GM23338 (cell line): Measurements from ENCODE around the gene MYO5B. TPM values are rescaled to one million over a fixed set of nuclear protein-coding genes. Genes with fewer than 3 reads are reported as not detected.

Experiments used
- ATAC-seq: fragments of 200-7000 bp; cut with Tn5 transposase; 3 replicates; pipeline ENCODE4 v1.9.1; 2020
- DNase-seq: peaks from one replicate; pipeline ENCODE4 v3.0.0-alpha.2; 2015; ENCODE audit warnings: low spot score
- H2AFZ ChIP-seq: fragments of 200-600 bp; sonication (generic); 2 replicates; pipeline ENCODE4 v1.8.0; 2016; ENCODE audit warnings: antibody characterized with exemption, mild to moderate bottlenecking, moderate library complexity
- H3F3A ChIP-seq: fragments of 200-600 bp; sonication (generic); replicated peaks from 2 replicates; pipeline ENCODE4 v1.8.0; 2017; ENCODE audit warnings: antibody characterized with exemption, mixed run types, low read depth
- H3K27ac ChIP-seq: fragments of 200-600 bp; sonication (generic); 2 replicates; pipeline ENCODE4 v1.6.1; 2016; ENCODE audit warnings: low read depth
- H3K27me3 ChIP-seq: fragments of 200-600 bp; sonication (generic); 2 replicates; pipeline ENCODE4 v1.8.0; 2016; ENCODE audit warnings: mild to moderate bottlenecking, mixed run types, moderate library complexity; ENCODE audit not compliant: insufficient read depth
- H3K36me3 ChIP-seq: fragments of 200-600 bp; sonication (generic); 2 replicates; pipeline ENCODE4 v1.8.0; 2016; ENCODE audit warnings: mild to moderate bottlenecking; ENCODE audit not compliant: insufficient read depth
- H3K4me1 ChIP-seq: fragments of 200-600 bp; sonication (generic); 2 replicates; pipeline ENCODE4 v1.8.0; 2016; ENCODE audit warnings: mild to moderate bottlenecking, moderate library complexity; ENCODE audit not compliant: insufficient read depth
- H3K4me2 ChIP-seq: fragments of 200-600 bp; sonication (generic); 2 replicates; pipeline ENCODE4 v1.7.1; 2017; ENCODE audit warnings: mixed run types
- H3K4me3 ChIP-seq: fragments of 200-600 bp; sonication (generic); 2 replicates; pipeline ENCODE4 v1.6.1; 2016; ENCODE audit warnings: mixed run types
- H3K79me2 ChIP-seq: fragments of 200-600 bp; sonication (generic); replicated peaks from 2 replicates; pipeline ENCODE4 v1.8.0; 2017; ENCODE audit warnings: mild to moderate bottlenecking; ENCODE audit not compliant: insufficient read depth
- H3K9me2 ChIP-seq: fragments of 200-600 bp; sonication (generic); 2 replicates; pipeline ENCODE4 v1.8.0; 2017; ENCODE audit not compliant: insufficient read depth
- H4K20me1 ChIP-seq: fragments of 200-600 bp; sonication (generic); replicated peaks from 2 replicates; pipeline ENCODE4 v1.8.0; 2017; ENCODE audit warnings: mild to moderate bottlenecking; ENCODE audit not compliant: insufficient read depth
- H3K27ac Mint-ChIP-seq: 2 replicates; pipeline ENCODE4 v1.8.0; 2020; ENCODE audit warnings: inconsistent platforms, mild to moderate bottlenecking, moderate library complexity, mixed read lengths
- H3K27me3 Mint-ChIP-seq: 3 replicates; pipeline ENCODE4 v1.8.0; 2022; ENCODE audit warnings: low read depth, mild to moderate bottlenecking, moderate library complexity, mixed read lengths, inconsistent platforms; ENCODE audit not compliant: insufficient read depth, poor library complexity
- H3K36me3 Mint-ChIP-seq: 3 replicates; pipeline ENCODE4 v1.8.0; 2021; ENCODE audit warnings: low read depth, mild to moderate bottlenecking, inconsistent platforms, moderate library complexity, mixed read lengths
- H3K4me1 Mint-ChIP-seq: 3 replicates; pipeline ENCODE4 v1.8.0; 2020; ENCODE audit warnings: mild to moderate bottlenecking, inconsistent platforms, mixed read lengths
- H3K4me3 Mint-ChIP-seq: 3 replicates; pipeline ENCODE4 v1.8.0; 2021; ENCODE audit warnings: moderate library complexity, mild to moderate bottlenecking, inconsistent platforms, mixed read lengths
- H3K9me3 Mint-ChIP-seq: 3 replicates; pipeline ENCODE4 v1.8.0; 2020; ENCODE audit warnings: moderate library complexity, mild to moderate bottlenecking, inconsistent platforms, mixed read lengths
- CREB1 ChIP-seq: fragments of 250-450 bp; sonication (Bioruptor Pico); IDR thresholded peaks from 2 replicates; pipeline ENCODE4 v1.5.0; 2020; ENCODE audit warnings: low read depth, mild to moderate bottlenecking, moderate library complexity
- EZH2 ChIP-seq: fragments of 200-600 bp; sonication (generic); IDR thresholded peaks from one replicate; pipeline ENCODE4 v1.8.0; 2017; ENCODE audit warnings: antibody characterized with exemption, mild to moderate bottlenecking, low read depth; ENCODE audit not compliant: unreplicated experiment
- EZH2phosphoT487 ChIP-seq: fragments of 200-600 bp; sonication (generic); IDR thresholded peaks from one replicate; pipeline ENCODE4 v1.8.1; 2018; ENCODE audit warnings: antibody characterized with exemption; ENCODE audit not compliant: unreplicated experiment
- JUNB ChIP-seq: IDR thresholded peaks from one replicate; pipeline ENCODE4 v1.6.1; 2016; ENCODE audit warnings: antibody characterized with exemption; ENCODE audit not compliant: unreplicated experiment
- NANOG ChIP-seq: IDR thresholded peaks from 2 replicates; pipeline ENCODE4 v1.6.1; 2016; ENCODE audit warnings: antibody characterized with exemption, borderline replicate concordance
- REST ChIP-seq: IDR thresholded peaks from one replicate; pipeline ENCODE4 v1.6.1; 2018; ENCODE audit warnings: antibody characterized with exemption; ENCODE audit not compliant: unreplicated experiment
- STAT1 ChIP-seq: IDR thresholded peaks from one replicate; pipeline ENCODE4 v1.6.1; 2016; ENCODE audit warnings: antibody characterized with exemption; ENCODE audit not compliant: unreplicated experiment
- ZNF114 ChIP-seq: fragments of 250-450 bp; sonication (Bioruptor Pico); IDR thresholded peaks from 2 replicates; pipeline ENCODE4 v1.5.0; 2020; ENCODE audit warnings: mild to moderate bottlenecking, moderate library complexity
- polyA plus RNA-seq: library from polyadenylated mRNA; unstranded; fragments of >200 nt; fragmentation: Nextera tagmentation; extraction: Ambion mirVana; gene quantifications from 2 replicates; pipeline ENCODE4 v1.2.1, GENCODE V29; 2016
- total RNA-seq: library from RNA; depleted of rRNA; stranded (reverse); fragments of >200 nt; shearing (Covaris generic); gene quantifications from 2 replicates; pipeline ENCODE4 v1.2.3, GENCODE V29; 2014
- TF ChIP-seq, protein P1 (sequence below): IDR thresholded peaks from 2 replicates; pipeline ENCODE4 v1.6.1; 2016; ENCODE audit warnings: antibody characterized with exemption

MYO5B gene
- total and polyA plus RNA-seq, 2 experiments from 2014 or later, result 3.2 to 19.1 TPM

DNA sequence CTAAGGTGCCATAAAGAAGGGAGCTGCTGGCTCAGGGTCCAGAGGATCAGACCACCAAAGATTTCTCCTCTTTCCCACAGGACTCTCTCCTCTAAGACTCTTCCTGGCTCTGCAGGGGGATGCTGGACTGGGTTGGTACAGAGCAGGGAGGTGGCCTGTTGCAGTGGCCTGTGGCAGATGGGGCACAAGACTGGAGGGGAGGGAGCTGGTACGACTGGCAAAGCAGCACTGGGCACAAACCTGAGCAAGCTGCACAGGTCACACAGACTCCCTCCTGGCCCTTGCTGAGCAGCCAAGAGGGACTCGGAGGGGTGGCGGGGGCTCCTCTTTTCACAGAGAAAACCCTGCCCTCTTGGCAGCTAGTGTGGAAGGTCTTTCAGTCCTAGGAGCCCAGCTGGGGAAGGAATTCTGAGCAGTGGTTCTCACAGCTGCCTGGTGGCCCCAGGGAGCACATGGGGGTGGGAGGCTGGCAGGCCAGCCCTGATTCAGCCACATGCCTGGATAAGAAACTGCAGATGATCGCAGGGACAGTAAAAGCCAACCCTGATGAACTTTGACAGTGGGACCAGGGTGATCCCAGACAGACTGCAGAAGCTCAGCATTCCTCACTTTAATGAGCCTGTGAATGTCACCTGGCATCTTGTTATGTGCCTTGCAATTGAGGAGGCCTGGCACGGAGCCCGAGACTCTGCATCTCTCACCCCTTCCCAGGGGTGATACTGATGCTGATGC, 349.2 kb downstream of the MYO5B start:
- H3K36me3 ChIP-seq, result no peaks in the 10 kb centered on the region
- H3K79me2 ChIP-seq, result no peaks in the 10 kb centered on the region
- no peak overlapping the region for H3K4me2 ChIP-seq
- H3K4me1 ChIP-seq, result no peaks in the 10 kb centered on the region
- Mint-ChIP-seq H3K27ac (no peak overlapping the region), H3K27me3 (peaks cover 6% of the 10 kb centered on the region), H3K9me3 (no peaks in the 10 kb centered on the region), H3K4me3 (no peak overlapping the region), H3K4me1 (peaks cover 35% of the 10 kb centered on the region), H3K36me3 (no peaks in the 10 kb centered on the region; the same call in 2 of the 3 replicates)
- no peaks in the 10 kb centered on the region for H3F3A ChIP-seq
- TF ChIP-seq CREB1, result no peak
- TF ChIP-seq STAT1, result no peak
- ATAC-seq (peak; percentile 35), DNase-seq (no peak)
- no peaks in the 10 kb centered on the region for H3K27me3 ChIP-seq
- no peak overlapping the region for H3K4me3 ChIP-seq
- H3K9me2 ChIP-seq, result no peaks in the 10 kb centered on the region
- no peak overlapping the region for H2AFZ ChIP-seq
- no peak overlapping the region for H3K27ac ChIP-seq
- H4K20me1 ChIP-seq, result no peaks in the 10 kb centered on the region

DNA sequence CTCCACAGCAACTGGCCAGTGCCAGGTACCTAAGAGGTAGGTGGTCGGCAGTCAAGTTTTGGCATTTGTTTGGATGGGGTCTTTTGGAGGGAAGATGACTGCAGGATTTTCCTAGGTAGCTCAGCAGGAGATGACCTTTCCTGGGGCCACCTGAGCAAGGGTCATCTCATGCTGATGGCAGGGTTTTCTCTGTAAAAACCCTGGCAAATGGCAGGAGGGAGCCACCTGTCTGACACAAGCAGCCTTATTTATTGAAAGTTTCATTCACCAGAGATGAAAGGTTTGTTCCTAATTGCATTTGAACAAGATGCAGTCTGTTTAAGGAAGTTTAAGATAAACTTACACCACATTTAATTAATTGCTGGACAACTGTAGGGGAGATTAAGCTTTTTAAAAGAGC, 350.0 kb downstream of the MYO5B start:
- no peaks in the 10 kb centered on the region for H4K20me1 ChIP-seq
- DNase-seq (no peak), ATAC-seq (no peak)
- TF ChIP-seq REST, result no peak
- TF ChIP-seq, protein P1, sequence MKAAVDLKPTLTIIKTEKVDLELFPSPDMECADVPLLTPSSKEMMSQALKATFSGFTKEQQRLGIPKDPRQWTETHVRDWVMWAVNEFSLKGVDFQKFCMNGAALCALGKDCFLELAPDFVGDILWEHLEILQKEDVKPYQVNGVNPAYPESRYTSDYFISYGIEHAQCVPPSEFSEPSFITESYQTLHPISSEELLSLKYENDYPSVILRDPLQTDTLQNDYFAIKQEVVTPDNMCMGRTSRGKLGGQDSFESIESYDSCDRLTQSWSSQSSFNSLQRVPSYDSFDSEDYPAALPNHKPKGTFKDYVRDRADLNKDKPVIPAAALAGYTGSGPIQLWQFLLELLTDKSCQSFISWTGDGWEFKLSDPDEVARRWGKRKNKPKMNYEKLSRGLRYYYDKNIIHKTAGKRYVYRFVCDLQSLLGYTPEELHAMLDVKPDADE, result no peak
- TF ChIP-seq NANOG, result no peak
- TF ChIP-seq STAT1, result no peak
- TF ChIP-seq JUNB, result no peak
- no peak for TF ChIP-seq ZNF114 (CRISPR knock-in tag)
- TF ChIP-seq EZH2, result no peak
- TF ChIP-seq EZH2phosphoT487, result no peak
- H2AFZ ChIP-seq, result no peak overlapping the region
- no peaks in the 10 kb centered on the region for H3K9me3 Mint-ChIP-seq
- H3K27ac Mint-ChIP-seq, result no peak overlapping the region
- H3K36me3 ChIP-seq, result no peaks in the 10 kb centered on the region
- no peaks in the 10 kb centered on the region for H3K4me1 ChIP-seq
- H3K4me1 Mint-ChIP-seq, result peaks cover 34% of the 10 kb centered on the region
- no peaks in the 10 kb centered on the region for H3F3A ChIP-seq
- no peaks in the 10 kb centered on the region for H3K9me2 ChIP-seq
- no peaks in the 10 kb centered on the region; the same call in 2 of the 3 replicates for H3K36me3 Mint-ChIP-seq
- no peak overlapping the region for H3K4me2 ChIP-seq
- no peaks in the 10 kb centered on the region for H3K79me2 ChIP-seq
- no peaks in the 10 kb centered on the region for H3K27me3 ChIP-seq
- no peak overlapping the region for H3K4me3 Mint-ChIP-seq
- no peak overlapping the region for H3K27ac ChIP-seq
- peaks cover 6% of the 10 kb centered on the region for H3K27me3 Mint-ChIP-seq
- H3K4me3 ChIP-seq, result no peak overlapping the region
